Uterus (tissue), 4 donors: ENCODE results near the gene TCIRG1. TPM values are rescaled to one million over a fixed set of nuclear protein-coding genes. Genes with fewer than 3 reads are reported as not detected.
A peak's percentile ranks its signal among the peaks of the same experiment; 100 is the strongest.

Source experiments
- DNase-seq, 2 donors: peaks; one replicate each; pipeline ENCODE4 v3.0.0-alpha.2; 2019 to 2020
- H3K27ac ChIP-seq, 2 donors: fragments of 200-600 bp; sonication (generic); 1 replicate in 1 of 2; 2 replicates in 1 of 2; pipeline ENCODE4 v1.5.1; 2016 to 2018
- H3K27me3 ChIP-seq, 2 donors: fragments of 200-600 bp; sonication (generic); one replicate each; pipeline ENCODE4 v1.5.1; 2018 to 2019; ENCODE audit warnings: control low read depth in 1 of 2
- H3K36me3 ChIP-seq, 2 donors: fragments of 200-600 bp; sonication (generic); one replicate each; pipeline ENCODE4 v1.5.1; 2019; ENCODE audit warnings: control low read depth in 1 of 2
- H3K4me1 ChIP-seq, 2 donors: fragments of 200-600 bp; sonication (generic); one replicate each; pipeline ENCODE4 v1.5.1; 2018 to 2019; ENCODE audit warnings: control low read depth in 1 of 2
- H3K4me3 ChIP-seq, 2 donors: fragments of 200-600 bp; sonication (generic); 1 replicate in 1 of 2; 2 replicates in 1 of 2; pipeline ENCODE4 v1.5.1; 2018 to 2019; ENCODE audit warnings: mild to moderate bottlenecking in 1 of 2
- H3K9me3 ChIP-seq, 2 donors: fragments of 200-600 bp; sonication (generic); one replicate each; pipeline ENCODE4 v1.5.1; 2019; ENCODE audit warnings: control low read depth in 1 of 2
- CTCF ChIP-seq, 4 experiments: fragments of 200-600 bp in 2 of 4; fragments of 450-650 bp in 2 of 4; sonication (generic) in 2 of 4; IDR thresholded peaks; one replicate each; pipeline ENCODE4 v1.5.1; 2016 to 2019; ENCODE audit warnings: antibody characterized with exemption in 4 of 4, mild to moderate bottlenecking in 2 of 4, moderate library complexity in 1 of 4
- POLR2A ChIP-seq, 2 donors: fragments of 450-650 bp; IDR thresholded peaks; one replicate each; pipeline ENCODE4 v1.6.1; 2016; ENCODE audit warnings: antibody characterized with exemption in 2 of 2, mild to moderate bottlenecking in 1 of 2, moderate library complexity in 1 of 2
- intact Hi-C: fragments of 100-400 bp; cut with DNase I; formaldehyde crosslinking; loops from one replicate; pipeline ENCODE4 v1.15.1; 2023; ENCODE audit warnings: low total_unique reads
- total RNA-seq, 4 donors: library from RNA; depleted of rRNA in 3 of 4; stranded (reverse); fragments of >200 nt in 3 of 4; gene quantifications; one replicate each; pipeline versions ENCODE4 v1.1.0 to v1.2.4, GENCODE V29; 2014 to 2023
- donor health status: DM: yes; HTN: yes; CAD: no.

Gene TCIRG1
- total RNA-seq, 4 donors from 2014 or later: 62.1 to 162 (median 115) TPM

GRCh38 chr11:68004551-68005335, 34.1 kb upstream of the TCIRG1 start:
- H3K36me3 ChIP-seq: no peaks in the 10 kb centered on the region
- no peaks in the 10 kb centered on the region for H3K4me1 ChIP-seq
- H3K27ac ChIP-seq: no peak overlapping the region
- DNase-seq: no peak
- H3K4me3 ChIP-seq: no peak overlapping the region
- no peaks in the 10 kb centered on the region for H3K27me3 ChIP-seq
- intact Hi-C loops: no loop called here
- TF ChIP-seq CTCF (IDR thresholded peaks at IDR 0.05) (no peak), POLR2A (IDR thresholded peaks at IDR 0.05) (no peak)
- H3K9me3 ChIP-seq: no peaks in the 10 kb centered on the region

- no peak overlapping the region for H3K4me3 ChIP-seq
- intact Hi-C loops: no loop called here
- no peaks in the 10 kb centered on the region for H3K9me3 ChIP-seq
- H3K4me1 ChIP-seq: no peaks in the 10 kb centered on the region
- TF ChIP-seq CTCF (IDR thresholded peaks at IDR 0.05): no peak
- TF ChIP-seq POLR2A (IDR thresholded peaks at IDR 0.05): no peak
- H3K36me3 ChIP-seq: no peaks in the 10 kb centered on the region
- DNase-seq: no peak
- no peaks in the 10 kb centered on the region for H3K27me3 ChIP-seq
- H3K27ac ChIP-seq: no peak overlapping the region
Observed at GRCh38 chr11:68006606-68007166, 32.1 kb upstream of the TCIRG1 start.

- no peaks in the 10 kb centered on the region for H3K4me1 ChIP-seq
- no peak overlapping the region for H3K27ac ChIP-seq
- no peak overlapping the region for H3K4me3 ChIP-seq
- H3K36me3 ChIP-seq: no peaks in the 10 kb centered on the region
- DNase-seq: no peak
- no peaks in the 10 kb centered on the region for H3K9me3 ChIP-seq
- no peaks in the 10 kb centered on the region for H3K27me3 ChIP-seq
- intact Hi-C loops: no loop called here
- no peak for TF ChIP-seq POLR2A (IDR thresholded peaks at IDR 0.05)
- TF ChIP-seq CTCF (IDR thresholded peaks at IDR 0.05): no peak
Observed at GRCh38 chr11:68007498-68008380, 31.1 kb upstream of the TCIRG1 start.

- Histone ChIP-seq H3K4me1 (no peaks in the 10 kb centered on the region), H3K27me3 (no peaks in the 10 kb centered on the region), H3K27ac (peak overlapping the region in 1 of 2 donors; percentile 70), H3K4me3 (no peak overlapping the region), H3K9me3 (no peaks in the 10 kb centered on the region), H3K36me3 (no peaks in the 10 kb centered on the region)
- DNase-seq: no peak
- TF ChIP-seq CTCF (IDR thresholded peaks at IDR 0.05): no peak
- no peak for TF ChIP-seq POLR2A (IDR thresholded peaks at IDR 0.05)
- intact Hi-C loops: no loop called here
Observed at GRCh38 chr11:68008381-68009337, 30.2 kb upstream of the TCIRG1 start.
